MCF 10A (cell line): ENCODE results near the gene LSR. TPM values are rescaled to one million over a fixed set of nuclear protein-coding genes. Genes with fewer than 3 reads are reported as not detected.
A peak's percentile ranks its signal among the peaks of the same experiment; 100 is the strongest.

ENCODE experiments used
- BruUV-seq: library from RNA; stranded (reverse); fragments of 400-500 nt; replicated peaks from 2 replicates; lab custom pipeline; 2021; lab: Mats Ljungman, UMichigan
- CTCF ChIA-PET: fragments of 300-600 bp; sonication (Branson Sonifier 250); formaldehyde crosslinking; extraction: SDS; loops from one replicate; lab custom pipeline; 2021; ENCODE audit warnings: antibody characterized with exemption, inconsistent platforms; lab: Yijun Ruan, JAX
- POLR2A ChIA-PET: fragments of 300-600, 350-650 bp; sonication (Branson Sonifier 250); formaldehyde crosslinking; extraction: SDS; loops from one replicate; lab custom pipeline; 2020; ENCODE audit warnings: antibody characterized with exemption, inconsistent platforms; lab: Yijun Ruan, JAX
- DNase-seq: peaks from one replicate; pipeline ENCODE4 v3.0.0-alpha.2; 2018; ENCODE audit not compliant: unreplicated experiment
- H3K27ac Mint-ChIP-seq: one replicate; pipeline ENCODE4 v1.8.0; 2022; ENCODE audit warnings: mild to moderate bottlenecking, low read depth, mixed read lengths; ENCODE audit not compliant: unreplicated experiment
- H3K27me3 Mint-ChIP-seq: one replicate; pipeline ENCODE4 v1.8.0; 2022; ENCODE audit warnings: mixed read lengths; ENCODE audit not compliant: insufficient read depth, unreplicated experiment
- H3K36me3 Mint-ChIP-seq: one replicate; pipeline ENCODE4 v1.8.0; 2022; ENCODE audit warnings: mild to moderate bottlenecking, moderate library complexity, mixed read lengths; ENCODE audit not compliant: insufficient read depth, unreplicated experiment
- H3K4me1 Mint-ChIP-seq: one replicate; pipeline ENCODE4 v1.8.0; 2022; ENCODE audit warnings: mixed read lengths; ENCODE audit not compliant: insufficient read depth, unreplicated experiment
- H3K4me3 Mint-ChIP-seq: one replicate; pipeline ENCODE4 v1.8.0; 2022; ENCODE audit warnings: mild to moderate bottlenecking, moderate library complexity, mixed read lengths; ENCODE audit not compliant: unreplicated experiment
- H3K9me3 Mint-ChIP-seq: one replicate; pipeline ENCODE4 v1.8.0; 2022; ENCODE audit warnings: mixed read lengths; ENCODE audit not compliant: unreplicated experiment
- intact Hi-C: fragments of 100-400 bp; cut with micrococcal nuclease; formaldehyde crosslinking; loops from 2 replicates; pipeline ENCODE4 v1.14.1; 2022
- total RNA-seq: library from RNA; stranded (reverse); gene quantifications from 2 replicates; pipeline ENCODE4 v1.2.3, GENCODE V29; 2022
- TF ChIP-seq, protein P1 (sequence below): fragments of 200-600 bp; IDR thresholded peaks from one replicate; pipeline ENCODE4 v1.8.0; 2022; ENCODE audit warnings: antibody characterized with exemption, mild to moderate bottlenecking; ENCODE audit not compliant: unreplicated experiment

Gene LSR
- total RNA-seq, 1 experiment from 2014 or later: 64.1 TPM

DNA sequence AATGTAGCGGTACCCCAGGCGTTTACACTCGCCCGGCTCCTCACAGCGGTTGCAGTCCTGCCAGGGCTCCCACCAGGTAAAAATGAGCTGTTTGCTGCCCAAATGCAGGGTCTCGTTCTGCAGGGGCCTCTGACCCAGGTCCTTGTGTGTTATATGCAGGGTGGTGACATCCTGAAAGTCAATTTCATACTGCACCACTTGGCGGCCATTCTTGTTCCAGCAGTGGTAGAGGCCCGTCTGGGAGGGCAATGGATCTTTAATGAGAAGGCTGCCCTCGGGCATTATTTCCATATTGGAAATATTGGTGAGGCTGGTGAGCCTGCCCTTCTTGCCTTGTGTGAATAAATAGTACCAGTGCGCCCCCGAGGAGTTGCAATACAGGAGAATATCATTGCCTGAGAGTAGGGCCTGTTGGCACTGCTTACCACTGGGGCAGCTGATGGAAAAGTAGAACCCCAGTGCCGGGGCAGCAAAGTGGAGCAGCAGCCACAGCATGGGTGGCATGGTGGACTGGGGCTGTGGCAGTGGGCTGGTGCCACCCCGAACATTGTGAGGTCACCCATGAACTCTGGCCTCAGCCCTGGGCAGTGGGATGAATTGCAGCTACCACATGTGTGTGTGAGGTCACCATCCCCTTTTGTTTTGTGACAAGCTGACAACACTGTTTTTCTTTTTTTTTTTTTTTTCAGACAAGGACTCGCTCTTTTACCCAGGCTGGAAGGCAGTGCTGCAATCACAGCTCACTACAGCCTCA, 20.4 kb upstream of the LSR start, which contains the start of gene FAM187B:
Gene FAM187B, minus strand, starts transcription at position 563 of the 754 bp plus-strand sequence. Its CDS starts 59 bp downstream, at position 504.
- ChIA-PET CTCF (interaction anchor here (0.6 to 0.8 kb wide), 2 partner anchors 14 to 468 kb away, joined by 3 to 4 read pairs; no protein-coding TSS in a partner anchor), POLR2A (no interaction called here)
- Mint-ChIP-seq H3K27me3 (no peaks in the 10 kb centered on the region), H3K9me3 (no peaks in the 10 kb centered on the region), H3K4me1 (peaks cover 13% of the 10 kb centered on the region), H3K36me3 (no peaks in the 10 kb centered on the region), H3K4me3 (no peak within 1 kb of the TSS), H3K27ac (peak within 1 kb of the TSS; percentile 28)
- BruUV-seq: no TSS peak
- no peak for DNase-seq
- intact Hi-C loops: no loop called here
- TF ChIP-seq, protein P1, sequence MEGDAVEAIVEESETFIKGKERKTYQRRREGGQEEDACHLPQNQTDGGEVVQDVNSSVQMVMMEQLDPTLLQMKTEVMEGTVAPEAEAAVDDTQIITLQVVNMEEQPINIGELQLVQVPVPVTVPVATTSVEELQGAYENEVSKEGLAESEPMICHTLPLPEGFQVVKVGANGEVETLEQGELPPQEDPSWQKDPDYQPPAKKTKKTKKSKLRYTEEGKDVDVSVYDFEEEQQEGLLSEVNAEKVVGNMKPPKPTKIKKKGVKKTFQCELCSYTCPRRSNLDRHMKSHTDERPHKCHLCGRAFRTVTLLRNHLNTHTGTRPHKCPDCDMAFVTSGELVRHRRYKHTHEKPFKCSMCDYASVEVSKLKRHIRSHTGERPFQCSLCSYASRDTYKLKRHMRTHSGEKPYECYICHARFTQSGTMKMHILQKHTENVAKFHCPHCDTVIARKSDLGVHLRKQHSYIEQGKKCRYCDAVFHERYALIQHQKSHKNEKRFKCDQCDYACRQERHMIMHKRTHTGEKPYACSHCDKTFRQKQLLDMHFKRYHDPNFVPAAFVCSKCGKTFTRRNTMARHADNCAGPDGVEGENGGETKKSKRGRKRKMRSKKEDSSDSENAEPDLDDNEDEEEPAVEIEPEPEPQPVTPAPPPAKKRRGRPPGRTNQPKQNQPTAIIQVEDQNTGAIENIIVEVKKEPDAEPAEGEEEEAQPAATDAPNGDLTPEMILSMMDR: no peak

DNA sequence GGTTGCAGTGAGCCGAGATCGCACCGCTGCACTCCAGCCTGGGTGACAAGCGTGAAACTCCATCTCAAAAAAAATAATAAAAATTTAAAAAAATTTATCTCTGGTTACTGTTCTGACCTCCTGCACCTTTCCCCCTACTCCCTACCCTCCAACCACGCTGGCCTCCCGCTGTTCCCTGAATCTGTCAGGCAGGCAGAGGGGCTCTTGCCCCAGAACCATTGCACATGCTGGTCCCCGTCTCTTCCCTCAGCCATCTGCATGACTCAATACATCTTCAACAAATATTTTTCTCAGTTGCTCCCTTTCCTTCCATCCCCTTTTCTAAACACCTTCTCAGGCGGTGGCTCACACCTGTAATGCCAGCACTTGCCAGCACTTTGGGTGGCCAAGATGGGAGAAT, 19.2 kb upstream of the LSR start:
- Mint-ChIP-seq H3K4me3 (no peak overlapping the region), H3K27ac (peak overlapping the region; percentile 28), H3K4me1 (peaks cover 6% of the 10 kb centered on the region)

DNA sequence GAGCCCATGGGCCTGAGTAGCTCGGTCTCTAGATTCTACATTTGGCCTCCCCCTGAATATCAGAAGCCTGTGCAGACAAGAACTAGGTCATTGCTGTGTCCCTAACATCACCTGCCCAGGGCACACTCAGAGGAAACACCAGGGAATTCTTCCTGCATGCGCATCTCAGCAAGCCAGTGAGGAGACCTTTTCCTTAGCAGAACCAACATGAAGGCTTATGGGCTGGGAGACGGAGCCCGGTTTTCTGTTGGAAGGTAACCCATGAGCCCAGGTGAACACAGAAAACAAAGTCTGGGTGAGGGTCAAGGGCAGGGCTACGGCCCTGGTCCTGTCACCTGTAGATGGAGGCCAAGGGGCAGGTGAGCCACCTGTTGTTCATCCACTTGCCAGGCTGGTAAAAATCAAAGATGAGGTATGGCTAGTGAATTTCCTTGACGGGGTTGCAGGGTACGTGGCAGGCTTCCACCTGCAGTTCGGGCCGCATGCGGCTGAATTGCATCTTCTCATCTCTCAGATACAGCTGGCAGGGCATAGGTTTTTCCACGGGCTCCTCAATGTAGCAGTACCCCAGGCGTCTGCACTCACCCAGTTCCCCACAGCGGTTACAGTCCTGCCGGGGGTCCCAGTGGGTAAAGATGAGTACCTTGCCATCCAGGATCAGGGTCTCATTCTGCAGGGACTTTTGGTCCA, 16.7 kb upstream of the LSR start:
- Mint-ChIP-seq H3K9me3 (peaks cover 8% of the 10 kb centered on the region), H3K4me3 (no peak overlapping the region), H3K27ac (no peak overlapping the region), H3K4me1 (no peaks in the 10 kb centered on the region), H3K36me3 (no peaks in the 10 kb centered on the region), H3K27me3 (no peaks in the 10 kb centered on the region)
- DNase-seq: no peak
- intact Hi-C loops: no loop called here
- CTCF ChIA-PET: no interaction called here
- BruUV-seq: no TSS peak
- POLR2A ChIA-PET: no interaction called here
- TF ChIP-seq, protein P1: no peak

More for the DNA sequence above, 19.2 kb upstream of the LSR start:
- DNase-seq: no peak
- TF ChIP-seq, protein P1: no peak
- ChIA-PET POLR2A (no interaction called here), CTCF (no interaction called here)
- intact Hi-C loops: no loop called here
- H3K27me3 Mint-ChIP-seq: no peaks in the 10 kb centered on the region
- H3K36me3 Mint-ChIP-seq: no peaks in the 10 kb centered on the region
- H3K9me3 Mint-ChIP-seq: peaks cover 7% of the 10 kb centered on the region
- no TSS peak for BruUV-seq

DNA sequence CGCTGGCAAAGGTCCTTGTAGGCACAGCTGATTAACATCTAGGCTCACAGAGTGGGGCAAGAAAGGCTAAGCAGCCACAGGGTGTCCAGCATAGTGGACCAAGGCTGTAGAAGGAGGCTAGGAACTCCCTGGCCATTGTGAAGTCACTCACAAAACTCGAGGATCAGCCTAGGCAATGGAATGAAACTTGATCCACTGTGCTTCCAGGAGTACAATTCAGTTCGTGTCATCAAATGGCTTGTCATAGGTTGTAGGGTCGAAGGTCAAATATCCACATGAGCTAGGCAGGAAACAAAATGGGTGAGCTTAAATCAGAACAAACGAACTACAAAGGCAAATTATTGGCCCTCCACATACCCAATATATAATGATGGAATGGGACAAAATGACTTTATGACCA, 15.9 kb upstream of the LSR start:
- H3K4me3 Mint-ChIP-seq: no peak overlapping the region
- no peak overlapping the region for H3K27ac Mint-ChIP-seq
- ChIA-PET POLR2A (no interaction called here), CTCF (interaction anchor here (0.6 to 0.8 kb wide), 2 partner anchors 178 to 190 kb away, joined by 3 to 4 read pairs; no protein-coding TSS in a partner anchor)
- TF ChIP-seq, protein P1: no peak
- intact Hi-C loops: no loop called here
- no peak for DNase-seq
- peaks cover 8% of the 10 kb centered on the region for H3K9me3 Mint-ChIP-seq
- no peaks in the 10 kb centered on the region for H3K36me3 Mint-ChIP-seq
- H3K27me3 Mint-ChIP-seq: no peaks in the 10 kb centered on the region
- H3K4me1 Mint-ChIP-seq: no peaks in the 10 kb centered on the region
- BruUV-seq: no TSS peak
